ENCODE results near the gene CHMP4B. TPM values are rescaled to one million over a fixed set of nuclear protein-coding genes. Genes with fewer than 3 reads are reported as not detected.

CHMP4B gene
- total and polyA plus RNA-seq, 3 donors from 2014 or later: 98.3 to 114 (median 102) TPM

GRCh38 chr20:33866398-33867100, 55.4 kb downstream of the CHMP4B start:
- no peak for DNase-seq
- Histone ChIP-seq H3K27ac (no peak overlapping the region), H3K4me3 (no peak overlapping the region), H3K4me1 (peaks cover 11% of the 10 kb centered on the region), H3K36me3 (ENCODE audit: low read depth, missing control alignments) (no peaks in the 10 kb centered on the region), H3K9me3 (no peaks in the 10 kb centered on the region), H3K27me3 (no peaks in the 10 kb centered on the region)
- TF ChIP-seq POLR2A (IDR thresholded peaks at IDR 0.05): no peak
- TF ChIP-seq CTCF (IDR thresholded peaks at IDR 0.05): no peak
- intact Hi-C loops (cut with DNase I; ENCODE audit: low total_unique reads): loop anchor here (10.0 kb wide), 1 partner anchor 208 kb away; no protein-coding TSS in a partner anchor
- 68 to 84% methylated on average over 11 of the region's 11 CpGs for WGBS, 2 donors

GRCh38 chr20:33868042-33868441, 56.9 kb downstream of the CHMP4B start:
- DNase-seq: no peak
- no peak overlapping the region for H3K4me3 ChIP-seq
- no peaks in the 10 kb centered on the region for H3K9me3 ChIP-seq
- intact Hi-C loops (cut with DNase I; ENCODE audit: low total_unique reads): loop anchor here (10.0 kb wide), 1 partner anchor 207 kb away; no protein-coding TSS in a partner anchor
- H3K27me3 ChIP-seq: no peaks in the 10 kb centered on the region
- no peak for TF ChIP-seq CTCF (IDR thresholded peaks at IDR 0.05)
- TF ChIP-seq POLR2A (IDR thresholded peaks at IDR 0.05): no peak
- peaks cover 4% of the 10 kb centered on the region for H3K4me1 ChIP-seq
- H3K36me3 ChIP-seq (ENCODE audit: low read depth, missing control alignments): no peaks in the 10 kb centered on the region
- 91 to 93% methylated on average over 7 of the region's 7 CpGs for WGBS, 2 donors
- no peak overlapping the region for H3K27ac ChIP-seq

- peaks cover 3% of the 10 kb centered on the region for H3K4me1 ChIP-seq
- no peaks in the 10 kb centered on the region for H3K9me3 ChIP-seq
- H3K27ac ChIP-seq: no peak overlapping the region
- H3K36me3 ChIP-seq (ENCODE audit: low read depth, missing control alignments): no peaks in the 10 kb centered on the region
- intact Hi-C loops (cut with DNase I; ENCODE audit: low total_unique reads): loop anchor here (10.0 kb wide), 1 partner anchor 206 kb away; no protein-coding TSS in a partner anchor
- TF ChIP-seq POLR2A (IDR thresholded peaks at IDR 0.05) (no peak), CTCF (IDR thresholded peaks at IDR 0.05) (no peak)
- no peak overlapping the region for H3K4me3 ChIP-seq
- no peak for DNase-seq
- WGBS, 2 donors: 79 to 82% methylated on average over 5 to 6 of the region's 6 CpGs
- H3K27me3 ChIP-seq: no peaks in the 10 kb centered on the region
These were observed 57.4 kb downstream of the CHMP4B start for GRCh38 chr20:33868595-33868994.

GRCh38 chr20:33869283-33869682, 58.1 kb downstream of the CHMP4B start:
- 86 to 97% methylated on average over 5 of the region's 5 CpGs for WGBS, 2 donors

More at GRCh38 chr20:33869283-33869682, 58.1 kb downstream of the CHMP4B start:
- intact Hi-C loops (cut with DNase I; ENCODE audit: low total_unique reads): loop anchor here (10.0 kb wide), 1 partner anchor 206 kb away; no protein-coding TSS in a partner anchor
- no peak overlapping the region for H3K27ac ChIP-seq
- H3K36me3 ChIP-seq (ENCODE audit: low read depth, missing control alignments): no peaks in the 10 kb centered on the region
- TF ChIP-seq POLR2A (IDR thresholded peaks at IDR 0.05) (no peak), CTCF (IDR thresholded peaks at IDR 0.05) (no peak)
- H3K4me3 ChIP-seq: no peak overlapping the region
- DNase-seq: no peak
- peaks cover 3% of the 10 kb centered on the region for H3K4me1 ChIP-seq
- H3K9me3 ChIP-seq: no peaks in the 10 kb centered on the region
- no peaks in the 10 kb centered on the region for H3K27me3 ChIP-seq
